Mesenchymal stem cell (in vitro differentiated cells and primary cell): ENCODE data around the gene ZNF254.

Experiments used
- DNase-seq: peaks from one replicate; pipeline ENCODE4 v3.0.0-alpha.2; 2013
- H2AFZ ChIP-seq: one replicate; pipeline ENCODE4 v1.6.1; 2013; ENCODE audit warnings: low read depth, mild to moderate bottlenecking, control low read depth, inconsistent platforms, low read length, moderate library complexity
- H2AK5ac ChIP-seq: 2 replicates; pipeline ENCODE4 v1.6.1; 2013; ENCODE audit warnings: low read length, moderate library complexity, mild to moderate bottlenecking, inconsistent platforms; ENCODE audit not compliant: severe bottlenecking
- H2BK120ac ChIP-seq: one replicate; pipeline ENCODE4 v1.6.1; 2013; ENCODE audit warnings: low read depth, mild to moderate bottlenecking, inconsistent platforms, low read length, moderate library complexity
- H2BK12ac ChIP-seq, 2 experiments: one replicate each; pipeline ENCODE4 v1.6.1; 2013; ENCODE audit warnings: inconsistent platforms in 2 of 2, low read length in 2 of 2, mild to moderate bottlenecking in 2 of 2, moderate library complexity in 2 of 2, control low read depth in 1 of 2
- H2BK15ac ChIP-seq: one replicate; pipeline ENCODE4 v1.6.1; 2013; ENCODE audit warnings: mild to moderate bottlenecking, low read depth, inconsistent platforms; ENCODE audit not compliant: poor library complexity, severe bottlenecking
- H2BK5ac ChIP-seq: 2 replicates; pipeline ENCODE4 v1.6.1; 2013; ENCODE audit warnings: low read depth, mild to moderate bottlenecking, low read length, control low read depth, inconsistent platforms; ENCODE audit not compliant: poor library complexity, severe bottlenecking
- H3K14ac ChIP-seq, 2 experiments: one replicate each; pipeline ENCODE4 v1.6.1; 2013; ENCODE audit warnings: inconsistent platforms in 2 of 2, low read length in 2 of 2, control low read depth in 1 of 2, mild to moderate bottlenecking in 1 of 2, moderate library complexity in 1 of 2
- H3K18ac ChIP-seq, 2 experiments: one replicate each; pipeline ENCODE4 v1.6.1; 2013; ENCODE audit warnings: inconsistent platforms in 2 of 2, low read length in 2 of 2, control low read depth in 1 of 2, low read depth in 1 of 2, mild to moderate bottlenecking in 1 of 2
- H3K23ac ChIP-seq, 2 experiments: one replicate each; pipeline ENCODE4 v1.6.1; 2013; ENCODE audit warnings: inconsistent platforms in 2 of 2, low read length in 2 of 2, mild to moderate bottlenecking in 2 of 2, moderate library complexity in 2 of 2, control low read depth in 1 of 2
- H3K27ac ChIP-seq: 2 replicates; pipeline ENCODE4 v1.5.1; 2013; ENCODE audit warnings: mild to moderate bottlenecking, moderate library complexity, low read length, control low read depth, inconsistent platforms; ENCODE audit not compliant: poor library complexity, severe bottlenecking
- H3K27me3 ChIP-seq, 2 experiments: 2 replicates each; pipeline versions ENCODE4 v1.6.1 to v1.7.0; 2013; ENCODE audit warnings: low read length in 2 of 2, mild to moderate bottlenecking in 2 of 2, moderate library complexity in 2 of 2, control low read depth in 1 of 2, inconsistent platforms in 1 of 2; ENCODE audit not compliant: control insufficient read depth in 1 of 2, insufficient read depth in 1 of 2
- H3K36me3 ChIP-seq, 2 experiments: 2 replicates each; pipeline versions ENCODE4 v1.6.1 to v1.7.0; 2013; ENCODE audit warnings: low read length in 2 of 2, control low read depth in 1 of 2, inconsistent platforms in 1 of 2, low read depth in 1 of 2, mild to moderate bottlenecking in 1 of 2; ENCODE audit not compliant: insufficient read depth in 2 of 2, control insufficient read depth in 1 of 2
- H3K4ac ChIP-seq, 2 experiments: one replicate each; pipeline ENCODE4 v1.6.1; 2013; ENCODE audit warnings: inconsistent platforms in 2 of 2, low read length in 2 of 2, mild to moderate bottlenecking in 2 of 2, moderate library complexity in 2 of 2, control low read depth in 1 of 2, low read depth in 1 of 2
- H3K4me1 ChIP-seq: 2 replicates; pipeline ENCODE4 v1.6.1; 2013; ENCODE audit warnings: low read depth, low read length, control low read depth; ENCODE audit not compliant: control insufficient read depth, insufficient read depth
- H3K4me2 ChIP-seq: 2 replicates; pipeline ENCODE4 v1.6.1; 2013; ENCODE audit warnings: low read length, mild to moderate bottlenecking, inconsistent platforms; ENCODE audit not compliant: poor library complexity, severe bottlenecking
- H3K4me3 ChIP-seq, 2 experiments: 2 replicates each; pipeline versions ENCODE4 v1.5.1 to v1.7.0; 2013; ENCODE audit warnings: low read length in 2 of 2, mild to moderate bottlenecking in 2 of 2, control low read depth in 1 of 2, low read depth in 1 of 2; ENCODE audit not compliant: insufficient read depth in 1 of 2
- H3K79me1 ChIP-seq: replicated peaks from 2 replicates; pipeline ENCODE4 v1.6.1; 2013; ENCODE audit warnings: mild to moderate bottlenecking, control low read depth, low read length, inconsistent platforms; ENCODE audit not compliant: poor library complexity, severe bottlenecking
- H3K9ac ChIP-seq: 2 replicates; pipeline ENCODE4 v1.7.0; 2013; ENCODE audit warnings: mild to moderate bottlenecking, low read length, moderate library complexity
- H3K9me3 ChIP-seq: 2 replicates; pipeline ENCODE4 v1.7.0; 2013; ENCODE audit warnings: mild to moderate bottlenecking, low read length; ENCODE audit not compliant: control insufficient read depth
- H4K8ac ChIP-seq: one replicate; pipeline ENCODE4 v1.6.1; 2013; ENCODE audit warnings: inconsistent platforms, mild to moderate bottlenecking, low read length, moderate library complexity
- H4K91ac ChIP-seq: one replicate; pipeline ENCODE4 v1.6.1; 2013; ENCODE audit warnings: mild to moderate bottlenecking, low read length, inconsistent platforms
- WGBS: methylation state at CpG from one replicate; pipeline ENCODE4 v1.1.7; 2013; ENCODE audit warnings: mixed read lengths; 5-methylcytosine and 5-hydroxymethylcytosine counted together

ZNF254 gene

GRCh38 chr19:24053601-24054000, 33.4 kb upstream of the ZNF254 start:
- Histone ChIP-seq H3K4ac (no peak overlapping the region), H3K36me3 (peaks cover 61 to 79% of the 10 kb centered on the region in 2 experiments)

GRCh38 chr19:24054044-24054935, 32.7 kb upstream of the ZNF254 start:
- Histone ChIP-seq H3K18ac (no peak overlapping the region), H4K8ac (no peak overlapping the region), H3K4me2 (no peak overlapping the region), H3K79me1 (peaks cover 30% of the 10 kb centered on the region), H3K9ac (peak overlapping the region; percentile 10), H2AFZ (no peak overlapping the region), H2AK5ac (no peak overlapping the region), H3K4ac (no peak overlapping the region), H3K23ac (no peak overlapping the region), H3K36me3 (peaks cover 63 to 80% of the 10 kb centered on the region in 2 experiments), H2BK5ac (no peak overlapping the region), H2BK15ac (no peak overlapping the region), H3K14ac (no peak overlapping the region), H4K91ac (no peak overlapping the region), H3K4me3 (no peak overlapping the region), H2BK120ac (no peak overlapping the region), H3K27ac (peak overlapping the region; percentile 21), H3K27me3 (no peaks in the 10 kb centered on the region), H3K4me1 (peaks cover 3% of the 10 kb centered on the region), H3K9me3 (no peaks in the 10 kb centered on the region), H2BK12ac (no peak overlapping the region)
- 65% methylated on average over 5 of the region's 5 CpGs for WGBS
- DNase-seq, result peak; percentile 83

More at GRCh38 chr19:24053601-24054000, 33.4 kb upstream of the ZNF254 start:
- no peak overlapping the region for H3K4me2 ChIP-seq
- H2AFZ ChIP-seq, result no peak overlapping the region
- H2AK5ac ChIP-seq, result no peak overlapping the region
- no peaks in the 10 kb centered on the region for H3K9me3 ChIP-seq
- H4K91ac ChIP-seq, result no peak overlapping the region
- H3K4me3 ChIP-seq, result no peak overlapping the region
- H3K23ac ChIP-seq, result no peak overlapping the region
- no peaks in the 10 kb centered on the region for H3K27me3 ChIP-seq
- no peak overlapping the region for H4K8ac ChIP-seq
- no peak overlapping the region for H2BK12ac ChIP-seq
- no peak overlapping the region for H3K9ac ChIP-seq
- no peak for DNase-seq
- WGBS, result 94% methylated on average over 4 of the region's 4 CpGs
- H3K18ac ChIP-seq, result no peak overlapping the region
- H2BK120ac ChIP-seq, result no peak overlapping the region
- peaks cover 30% of the 10 kb centered on the region for H3K79me1 ChIP-seq
- peak overlapping the region; percentile 6 for H3K27ac ChIP-seq
- no peak overlapping the region for H2BK15ac ChIP-seq
- H2BK5ac ChIP-seq, result no peak overlapping the region
- H3K4me1 ChIP-seq, result peaks cover 3% of the 10 kb centered on the region
- H3K14ac ChIP-seq, result no peak overlapping the region

GRCh38 chr19:24055548-24055947, 31.4 kb upstream of the ZNF254 start:
- no peak overlapping the region for H2BK12ac ChIP-seq
- H3K23ac ChIP-seq, result no peak overlapping the region
- H3K4me3 ChIP-seq, result no peak overlapping the region
- H2AK5ac ChIP-seq, result no peak overlapping the region
- H3K9ac ChIP-seq, result no peak overlapping the region
- no peak overlapping the region for H2BK15ac ChIP-seq
- no peaks in the 10 kb centered on the region for H3K9me3 ChIP-seq
- no peak overlapping the region for H4K8ac ChIP-seq
- no peak overlapping the region for H2AFZ ChIP-seq
- peaks cover 58 to 81% of the 10 kb centered on the region in 2 experiments for H3K36me3 ChIP-seq
- H3K27me3 ChIP-seq, result no peaks in the 10 kb centered on the region
- DNase-seq, result no peak
- H3K4ac ChIP-seq, result no peak overlapping the region
- H4K91ac ChIP-seq, result no peak overlapping the region
- H3K18ac ChIP-seq, result no peak overlapping the region
- H3K4me1 ChIP-seq, result peaks cover 3% of the 10 kb centered on the region
- H3K14ac ChIP-seq, result no peak overlapping the region
- no peak overlapping the region for H3K4me2 ChIP-seq
- H2BK120ac ChIP-seq, result no peak overlapping the region
- 96% methylated on average over 2 of the region's 3 CpGs for WGBS
- H3K27ac ChIP-seq, result no peak overlapping the region
- no peak overlapping the region for H2BK5ac ChIP-seq
- peaks cover 33% of the 10 kb centered on the region for H3K79me1 ChIP-seq

- Histone ChIP-seq H3K4me1 (peaks cover 3% of the 10 kb centered on the region), H3K27ac (no peak overlapping the region), H3K4me2 (no peak overlapping the region)
Observed at GRCh38 chr19:24057144-24057543, 29.8 kb upstream of the ZNF254 start.

More at GRCh38 chr19:24057144-24057543, 29.8 kb upstream of the ZNF254 start:
- no peak overlapping the region for H3K4me3 ChIP-seq
- H3K27me3 ChIP-seq, result no peaks in the 10 kb centered on the region
- no peaks in the 10 kb centered on the region for H3K9me3 ChIP-seq
- peaks cover 24% of the 10 kb centered on the region for H3K79me1 ChIP-seq
- 98% methylated on average over 5 of the region's 5 CpGs for WGBS
- H4K8ac ChIP-seq, result no peak overlapping the region
- H2BK15ac ChIP-seq, result no peak overlapping the region
- no peak overlapping the region for H3K4ac ChIP-seq
- no peak overlapping the region for H2BK120ac ChIP-seq
- H3K36me3 ChIP-seq, result peaks cover 49 to 76% of the 10 kb centered on the region in 2 experiments
- no peak overlapping the region for H3K9ac ChIP-seq
- no peak overlapping the region for H2AFZ ChIP-seq
- H4K91ac ChIP-seq, result no peak overlapping the region
- DNase-seq, result no peak
- H2BK5ac ChIP-seq, result no peak overlapping the region
- H3K18ac ChIP-seq, result no peak overlapping the region
- no peak overlapping the region for H3K23ac ChIP-seq
- H3K14ac ChIP-seq, result no peak overlapping the region
- H2AK5ac ChIP-seq, result no peak overlapping the region
- no peak overlapping the region for H2BK12ac ChIP-seq
